Measurements from ENCODE around the gene OXSM. TPM values are rescaled to one million over a fixed set of nuclear protein-coding genes. Genes with fewer than 3 reads are reported as not detected.
A peak's percentile ranks its signal among the peaks of the same experiment; 100 is the strongest.

OXSM gene
- polyA plus RNA-seq, 3 donors: 2.9 to 8.2 (median 4.5) TPM

DNA sequence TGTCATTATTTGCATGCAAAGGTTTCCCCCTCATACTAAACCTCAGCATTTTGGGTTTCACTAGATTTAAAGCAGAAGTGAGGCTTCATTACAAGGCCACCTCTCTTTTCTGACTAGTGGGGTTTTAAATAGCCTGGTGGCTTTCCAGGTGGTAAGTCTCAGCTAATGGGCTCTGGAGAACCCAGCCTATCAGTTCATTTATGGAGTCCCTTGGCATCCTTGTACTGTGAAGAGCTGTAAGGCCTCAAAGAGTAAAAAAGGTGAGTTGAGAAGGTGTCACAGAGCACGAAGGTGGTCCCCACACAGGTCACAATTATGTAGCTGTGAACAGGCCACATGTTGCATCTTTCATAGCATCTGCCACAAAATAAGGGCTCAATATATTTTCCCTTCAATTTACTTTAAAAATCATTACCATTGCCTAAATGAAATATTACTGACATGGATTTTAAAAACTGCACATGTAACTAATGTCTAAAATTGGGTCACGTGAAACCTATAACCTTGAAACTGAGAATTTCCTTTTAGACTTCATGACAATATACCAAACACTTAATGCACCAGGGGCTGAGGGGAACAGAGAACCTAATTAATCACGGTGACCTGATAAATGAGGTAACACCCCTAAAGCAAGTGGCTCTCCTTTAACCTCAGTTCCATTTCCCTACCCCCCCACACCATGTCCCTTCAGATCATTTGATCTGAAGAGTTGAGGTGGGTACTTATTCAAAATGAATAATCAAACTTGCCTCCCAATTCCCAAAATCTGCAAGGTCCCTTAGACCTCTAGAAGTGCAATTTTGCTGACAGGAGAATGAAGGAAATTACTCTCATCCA lies 7.9 kb upstream of the OXSM start:
- DNase-seq: peak in 2 of 3 donors; percentile 4 to 24
- H3K4me3 ChIP-seq (replicated peaks in 1 of 3; ENCODE audit: low read depth in 2 of 3, low read length in 3 of 3): peak overlapping the region; percentile 69 to 93 (median 85)
- whole genome bisulfite sequencing (ENCODE audit: insufficient coverage): 60% methylated on average over 1 of the region's 3 CpGs
- H3K27me3 ChIP-seq (ENCODE audit: control insufficient read depth in 2 of 2, insufficient read depth in 2 of 2, low read length in 2 of 2): no peaks in the 10 kb centered on the region
- Mint-ChIP-seq H3K9me3 (peaks cover 0 to 2% (median 0%) of the 10 kb centered on the region in 7 donors), H3K4me1 (peaks cover 34% of the 10 kb centered on the region), H3K27me3 (ENCODE audit: low read depth in 3 of 3) (no peaks in the 10 kb centered on the region), H3K4me3 (peak overlapping the region; percentile 88 to 92), H3K27ac (peak overlapping the region; percentile 3 to 96 (median 89)), H3K36me3 (peaks cover 16 to 21% of the 10 kb centered on the region in 2 donors)
- peak overlapping the region; percentile 78 for H3K4me2 ChIP-seq (replicated peaks; ENCODE audit: extremely low read depth, low read length, poor library complexity, severe bottlenecking)
- H3K9ac ChIP-seq (ENCODE audit: insufficient read depth, low read length, poor library complexity, severe bottlenecking): peak overlapping the region; percentile 95
- intact Hi-C loops (cut with micrococcal nuclease): loop anchor here (5.0 kb wide), 2 partner anchors 115 to 120 kb away; partner anchors contain the start of gene TOP2B (in 1 of the 2)
- H3K36me3 ChIP-seq (replicated peaks in 1 of 2; ENCODE audit: control insufficient read depth in 1 of 2, insufficient read depth in 2 of 2, low read length in 2 of 2): peaks cover 15 to 19% of the 10 kb centered on the region in 2 donors
- no peaks in the 10 kb centered on the region for H3K9me3 ChIP-seq (replicated peaks in 1 of 2; ENCODE audit: control insufficient read depth in 1 of 2, insufficient read depth in 1 of 2, low read length in 2 of 2)
- peaks cover 13% of the 10 kb centered on the region for H4K20me1 ChIP-seq (ENCODE audit: insufficient read depth, low read length)
- H2AFZ ChIP-seq (ENCODE audit: insufficient read depth, low read depth, low read length, poor library complexity, severe bottlenecking): peak overlapping the region; percentile 73
- H3K4me1 ChIP-seq (ENCODE audit: control insufficient read depth in 1 of 2, insufficient read depth in 2 of 2, low read length in 2 of 2): peaks cover 23 to 33% of the 10 kb centered on the region in 2 donors
- H3K79me2 ChIP-seq (ENCODE audit: insufficient read depth, low read length): peaks cover 57% of the 10 kb centered on the region
- peak overlapping the region in 1 of 2 donors; percentile 91 for H3K27ac ChIP-seq (ENCODE audit: low read depth in 1 of 2, low read length in 2 of 2)
- TF ChIP-seq, protein P1, sequence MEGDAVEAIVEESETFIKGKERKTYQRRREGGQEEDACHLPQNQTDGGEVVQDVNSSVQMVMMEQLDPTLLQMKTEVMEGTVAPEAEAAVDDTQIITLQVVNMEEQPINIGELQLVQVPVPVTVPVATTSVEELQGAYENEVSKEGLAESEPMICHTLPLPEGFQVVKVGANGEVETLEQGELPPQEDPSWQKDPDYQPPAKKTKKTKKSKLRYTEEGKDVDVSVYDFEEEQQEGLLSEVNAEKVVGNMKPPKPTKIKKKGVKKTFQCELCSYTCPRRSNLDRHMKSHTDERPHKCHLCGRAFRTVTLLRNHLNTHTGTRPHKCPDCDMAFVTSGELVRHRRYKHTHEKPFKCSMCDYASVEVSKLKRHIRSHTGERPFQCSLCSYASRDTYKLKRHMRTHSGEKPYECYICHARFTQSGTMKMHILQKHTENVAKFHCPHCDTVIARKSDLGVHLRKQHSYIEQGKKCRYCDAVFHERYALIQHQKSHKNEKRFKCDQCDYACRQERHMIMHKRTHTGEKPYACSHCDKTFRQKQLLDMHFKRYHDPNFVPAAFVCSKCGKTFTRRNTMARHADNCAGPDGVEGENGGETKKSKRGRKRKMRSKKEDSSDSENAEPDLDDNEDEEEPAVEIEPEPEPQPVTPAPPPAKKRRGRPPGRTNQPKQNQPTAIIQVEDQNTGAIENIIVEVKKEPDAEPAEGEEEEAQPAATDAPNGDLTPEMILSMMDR (IDR thresholded peaks at IDR 0.05): no peak

DNA sequence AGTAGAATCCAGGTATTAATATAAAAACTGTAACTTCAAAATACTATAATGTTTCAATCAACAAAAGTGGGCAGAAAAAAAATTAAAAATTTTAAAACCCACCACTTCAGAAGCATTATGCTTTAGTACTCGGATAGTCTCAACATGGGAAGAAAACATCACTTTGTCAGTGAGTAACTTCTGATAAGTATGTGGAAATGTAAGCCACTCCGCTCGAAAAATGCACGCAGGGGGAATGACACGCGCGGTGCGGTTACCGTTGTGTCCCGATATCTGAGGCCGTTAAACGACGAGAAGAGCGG lies 7.3 kb upstream of the OXSM start:
- no peak for DNase-seq
- 0% methylated on average over 14 of the region's 14 CpGs for WGBS (ENCODE audit: insufficient coverage)
- Histone ChIP-seq H3K4me2 (replicated peaks; ENCODE audit: extremely low read depth, low read length, poor library complexity, severe bottlenecking) (peak overlapping the region; percentile 78), H3K27me3 (ENCODE audit: control insufficient read depth in 2 of 2, insufficient read depth in 2 of 2, low read length in 2 of 2) (no peaks in the 10 kb centered on the region), H3K4me3 (replicated peaks in 1 of 3; ENCODE audit: low read depth in 2 of 3, low read length in 3 of 3) (peak overlapping the region; percentile 69 to 93 (median 85)), H3K9ac (ENCODE audit: insufficient read depth, low read length, poor library complexity, severe bottlenecking) (peak overlapping the region; percentile 95), H3K36me3 (replicated peaks in 1 of 2; ENCODE audit: control insufficient read depth in 1 of 2, insufficient read depth in 2 of 2, low read length in 2 of 2) (peaks cover 9 to 13% of the 10 kb centered on the region in 2 donors), H3K27ac (ENCODE audit: low read depth in 1 of 2, low read length in 2 of 2) (peak overlapping the region; percentile 79 to 91), H4K20me1 (ENCODE audit: insufficient read depth, low read length) (peaks cover 13% of the 10 kb centered on the region), H3K4me1 (ENCODE audit: control insufficient read depth in 1 of 2, insufficient read depth in 2 of 2, low read length in 2 of 2) (peaks cover 23 to 33% of the 10 kb centered on the region in 2 donors), H3K79me2 (ENCODE audit: insufficient read depth, low read length) (peaks cover 54% of the 10 kb centered on the region), H3K9me3 (replicated peaks in 1 of 2; ENCODE audit: control insufficient read depth in 1 of 2, insufficient read depth in 1 of 2, low read length in 2 of 2) (no peaks in the 10 kb centered on the region), H2AFZ (ENCODE audit: insufficient read depth, low read depth, low read length, poor library complexity, severe bottlenecking) (peak overlapping the region; percentile 73)
- peak overlapping the region; percentile 84 to 96 (median 89) for H3K27ac Mint-ChIP-seq
- peaks cover 11 to 15% of the 10 kb centered on the region in 2 donors for H3K36me3 Mint-ChIP-seq
- intact Hi-C loops (cut with micrococcal nuclease): loop anchor here (5.0 kb wide), 2 partner anchors 115 to 120 kb away; partner anchors contain the start of gene TOP2B (in 1 of the 2)
- H3K27me3 Mint-ChIP-seq (ENCODE audit: low read depth in 3 of 3): no peaks in the 10 kb centered on the region
- peak overlapping the region; percentile 88 to 92 for H3K4me3 Mint-ChIP-seq
- H3K9me3 Mint-ChIP-seq: no peaks in the 10 kb centered on the region
- TF ChIP-seq, protein P1 (IDR thresholded peaks at IDR 0.05): no peak
- peaks cover 34% of the 10 kb centered on the region for H3K4me1 Mint-ChIP-seq

All from CD14-positive monocyte (primary cell).